Measurements from ENCODE around the gene ZBTB14.

- no peak for TF ChIP-seq BACH2 (CRISPR knock-in tag; IDR thresholded peaks at IDR 0.05; ENCODE audit: borderline replicate concordance)
- TF ChIP-seq ZFP3 (CRISPR knock-in tag; IDR thresholded peaks at IDR 0.05), result no peak
- TF ChIP-seq ZFP30 (CRISPR knock-in tag; IDR thresholded peaks at IDR 0.05), result no peak
- TF ChIP-seq CREB5 (CRISPR knock-in tag; IDR thresholded peaks at IDR 0.05; ENCODE audit: low read depth), result no peak
- TF ChIP-seq TSHZ2 (CRISPR knock-in tag; IDR thresholded peaks at IDR 0.05), result no peak
- no peak for TF ChIP-seq PPARA (CRISPR knock-in tag; IDR thresholded peaks at IDR 0.05; ENCODE audit: borderline replicate concordance)
- TF ChIP-seq CSRNP3 (CRISPR knock-in tag; IDR thresholded peaks at IDR 0.05), result no peak
- no peak for TF ChIP-seq ZNF565 (CRISPR knock-in tag; conservative IDR thresholded peaks at IDR 0.05; ENCODE audit: low read depth)
- no peak for TF ChIP-seq PATZ1 (CRISPR knock-in tag; IDR thresholded peaks at IDR 0.05; ENCODE audit: borderline replicate concordance)
- TF ChIP-seq RARB (CRISPR knock-in tag; IDR thresholded peaks at IDR 0.05), result no peak
Measured at GRCh38 chr18:5287854-5288253, 7.7 kb downstream of the ZBTB14 start.

Measured in SK-N-SH treated with all-trans-retinoic acid at 6 μM for 48 hours (cell line).